Hematopoietic multipotent progenitor cell (in vitro differentiated cells): Measurements from ENCODE around the gene KIF3B. TPM values are rescaled to one million over a fixed set of nuclear protein-coding genes. Genes with fewer than 3 reads are reported as not detected.
"Not testable (repeated sequence)": the region's sequence is repeated elsewhere in the genome, so short reads cannot be mapped to it uniquely, and the experiment has no call there.

Experiments used
- DNase-seq, 3 donors: peaks; one replicate each; pipeline ENCODE4 v3.0.0-alpha.2; 2011 to 2015; ENCODE audit warnings: low read depth in 2 of 3, low spot score in 2 of 3
- total RNA-seq: library from RNA; depleted of rRNA; stranded (reverse); fragments of >200 nt; gene quantifications from one replicate; pipeline ENCODE4 v1.2.3, GENCODE V29; 2012

The KIF3B gene
- total RNA-seq, 1 donor, result 5.4 TPM

- no peak for DNase-seq
Measured at GRCh38 chr20:32291166-32291565, 13.7 kb downstream of the KIF3B start.

GRCh38 chr20:32292548-32292947, 15.1 kb downstream of the KIF3B start:
- DNase-seq, result no peak

- DNase-seq, result no peak
Measured at GRCh38 chr20:32294071-32294470, 16.6 kb downstream of the KIF3B start.

GRCh38 chr20:32296412-32296811, 19.0 kb downstream of the KIF3B start:
- no peak for DNase-seq

GRCh38 chr20:32296819-32297420, 19.5 kb downstream of the KIF3B start:
- DNase-seq, result no peak

GRCh38 chr20:32297439-32297838, 20.0 kb downstream of the KIF3B start:
- DNase-seq, result no peak

- DNase-seq, result no peak
Measured at GRCh38 chr20:32300647-32301046, 23.2 kb downstream of the KIF3B start.

- no peak for DNase-seq
Measured at GRCh38 chr20:32301719-32302506, 24.5 kb downstream of the KIF3B start.

GRCh38 chr20:32302507-32302872, 25.0 kb downstream of the KIF3B start:
- no peak for DNase-seq

GRCh38 chr20:32304131-32304746, 26.8 kb downstream of the KIF3B start:
- DNase-seq, result no peak

- no peak for DNase-seq
Measured at GRCh38 chr20:32312718-32313424, 35.4 kb downstream of the KIF3B start.

GRCh38 chr20:32314768-32315167, 37.3 kb downstream of the KIF3B start:
- DNase-seq, result no peak

- DNase-seq, result no peak
Measured at GRCh38 chr20:32315399-32315798, 37.9 kb downstream of the KIF3B start.

GRCh38 chr20:32315891-32316290, 38.4 kb downstream of the KIF3B start:
- DNase-seq, result no peak

GRCh38 chr20:32316667-32317066, 39.2 kb downstream of the KIF3B start:
- DNase-seq, result no peak

- DNase-seq, result no peak
Measured at GRCh38 chr20:32319100-32319499, 41.6 kb downstream of the KIF3B start.

- no peak for DNase-seq
Measured at GRCh38 chr20:32320305-32320704, 42.9 kb downstream of the KIF3B start.

- DNase-seq, result no peak
Measured at GRCh38 chr20:32321390-32321789, 43.9 kb downstream of the KIF3B start.

- not testable (repeated sequence) for DNase-seq
Measured at GRCh38 chr20:32322260-32322659, 44.8 kb downstream of the KIF3B start.

GRCh38 chr20:32323761-32324160, 46.3 kb downstream of the KIF3B start:
- not testable (repeated sequence) for DNase-seq
